Retinal pigment epithelial cell (primary cell): ENCODE measurements around the gene NEK2.

Experiments used
- DNase-seq: peaks from one replicate; pipeline ENCODE4 v3.0.0-alpha.2; 2010; ENCODE audit warnings: low read depth
- H3K4me3 ChIP-seq: 2 replicates; pipeline ENCODE4 v1.5.1; 2011; ENCODE audit warnings: mild to moderate bottlenecking, low read length, control low read depth, moderate library complexity
- TF ChIP-seq, protein P1 (sequence below): conservative IDR thresholded peaks from 2 replicates; pipeline ENCODE4 v1.5.1; 2011; ENCODE audit warnings: low read depth, low read length, control low read depth, inconsistent platforms

The NEK2 gene

GRCh38 chr1:211613108-211613947, 62.1 kb downstream of the NEK2 start:
- TF ChIP-seq, protein P1, sequence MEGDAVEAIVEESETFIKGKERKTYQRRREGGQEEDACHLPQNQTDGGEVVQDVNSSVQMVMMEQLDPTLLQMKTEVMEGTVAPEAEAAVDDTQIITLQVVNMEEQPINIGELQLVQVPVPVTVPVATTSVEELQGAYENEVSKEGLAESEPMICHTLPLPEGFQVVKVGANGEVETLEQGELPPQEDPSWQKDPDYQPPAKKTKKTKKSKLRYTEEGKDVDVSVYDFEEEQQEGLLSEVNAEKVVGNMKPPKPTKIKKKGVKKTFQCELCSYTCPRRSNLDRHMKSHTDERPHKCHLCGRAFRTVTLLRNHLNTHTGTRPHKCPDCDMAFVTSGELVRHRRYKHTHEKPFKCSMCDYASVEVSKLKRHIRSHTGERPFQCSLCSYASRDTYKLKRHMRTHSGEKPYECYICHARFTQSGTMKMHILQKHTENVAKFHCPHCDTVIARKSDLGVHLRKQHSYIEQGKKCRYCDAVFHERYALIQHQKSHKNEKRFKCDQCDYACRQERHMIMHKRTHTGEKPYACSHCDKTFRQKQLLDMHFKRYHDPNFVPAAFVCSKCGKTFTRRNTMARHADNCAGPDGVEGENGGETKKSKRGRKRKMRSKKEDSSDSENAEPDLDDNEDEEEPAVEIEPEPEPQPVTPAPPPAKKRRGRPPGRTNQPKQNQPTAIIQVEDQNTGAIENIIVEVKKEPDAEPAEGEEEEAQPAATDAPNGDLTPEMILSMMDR, result no peak

GRCh38 chr1:211612786-211613107, 62.7 kb downstream of the NEK2 start:
- TF ChIP-seq, protein P1, result no peak
- no peak overlapping the region for H3K4me3 ChIP-seq
- no peak for DNase-seq

More at GRCh38 chr1:211613108-211613947, 62.1 kb downstream of the NEK2 start:
- no peak for DNase-seq
- no peak overlapping the region for H3K4me3 ChIP-seq
